ENCODE data around the gene DGKK.

DGKK gene, protein sequence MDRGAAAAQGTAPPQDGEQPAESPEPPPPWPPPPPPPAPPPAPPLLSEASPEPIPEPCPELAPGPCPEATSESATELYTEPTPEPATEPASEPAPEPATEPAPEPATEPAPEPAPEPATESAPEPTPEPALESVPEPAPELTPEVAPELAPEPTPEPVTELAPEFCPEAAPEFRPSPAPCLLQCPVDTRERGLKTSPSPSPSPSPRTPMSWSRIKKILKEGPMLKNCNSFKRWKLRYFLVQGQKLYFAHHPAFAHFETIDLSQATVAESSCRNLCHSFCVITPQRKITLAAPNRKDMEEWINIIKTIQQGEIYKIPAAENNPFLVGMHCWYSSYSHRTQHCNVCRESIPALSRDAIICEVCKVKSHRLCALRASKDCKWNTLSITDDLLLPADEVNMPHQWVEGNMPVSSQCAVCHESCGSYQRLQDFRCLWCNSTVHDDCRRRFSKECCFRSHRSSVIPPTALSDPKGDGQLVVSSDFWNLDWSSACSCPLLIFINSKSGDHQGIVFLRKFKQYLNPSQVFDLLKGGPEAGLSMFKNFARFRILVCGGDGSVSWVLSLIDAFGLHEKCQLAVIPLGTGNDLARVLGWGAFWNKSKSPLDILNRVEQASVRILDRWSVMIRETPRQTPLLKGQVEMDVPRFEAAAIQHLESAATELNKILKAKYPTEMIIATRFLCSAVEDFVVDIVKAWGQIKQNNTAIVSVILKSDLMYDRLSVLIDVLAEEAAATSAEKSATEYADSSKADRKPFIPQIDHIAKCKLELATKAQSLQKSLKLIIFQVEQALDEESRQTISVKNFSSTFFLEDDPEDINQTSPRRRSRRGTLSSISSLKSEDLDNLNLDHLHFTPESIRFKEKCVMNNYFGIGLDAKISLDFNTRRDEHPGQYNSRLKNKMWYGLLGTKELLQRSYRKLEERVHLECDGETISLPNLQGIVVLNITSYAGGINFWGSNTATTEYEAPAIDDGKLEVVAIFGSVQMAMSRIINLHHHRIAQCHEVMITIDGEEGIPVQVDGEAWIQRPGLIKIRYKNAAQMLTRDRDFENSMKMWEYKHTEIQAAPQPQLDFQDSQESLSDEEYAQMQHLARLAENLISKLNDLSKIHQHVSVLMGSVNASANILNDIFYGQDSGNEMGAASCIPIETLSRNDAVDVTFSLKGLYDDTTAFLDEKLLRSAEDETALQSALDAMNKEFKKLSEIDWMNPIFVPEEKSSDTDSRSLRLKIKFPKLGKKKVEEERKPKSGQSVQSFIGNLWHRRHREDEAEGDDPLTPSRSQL

DNA sequence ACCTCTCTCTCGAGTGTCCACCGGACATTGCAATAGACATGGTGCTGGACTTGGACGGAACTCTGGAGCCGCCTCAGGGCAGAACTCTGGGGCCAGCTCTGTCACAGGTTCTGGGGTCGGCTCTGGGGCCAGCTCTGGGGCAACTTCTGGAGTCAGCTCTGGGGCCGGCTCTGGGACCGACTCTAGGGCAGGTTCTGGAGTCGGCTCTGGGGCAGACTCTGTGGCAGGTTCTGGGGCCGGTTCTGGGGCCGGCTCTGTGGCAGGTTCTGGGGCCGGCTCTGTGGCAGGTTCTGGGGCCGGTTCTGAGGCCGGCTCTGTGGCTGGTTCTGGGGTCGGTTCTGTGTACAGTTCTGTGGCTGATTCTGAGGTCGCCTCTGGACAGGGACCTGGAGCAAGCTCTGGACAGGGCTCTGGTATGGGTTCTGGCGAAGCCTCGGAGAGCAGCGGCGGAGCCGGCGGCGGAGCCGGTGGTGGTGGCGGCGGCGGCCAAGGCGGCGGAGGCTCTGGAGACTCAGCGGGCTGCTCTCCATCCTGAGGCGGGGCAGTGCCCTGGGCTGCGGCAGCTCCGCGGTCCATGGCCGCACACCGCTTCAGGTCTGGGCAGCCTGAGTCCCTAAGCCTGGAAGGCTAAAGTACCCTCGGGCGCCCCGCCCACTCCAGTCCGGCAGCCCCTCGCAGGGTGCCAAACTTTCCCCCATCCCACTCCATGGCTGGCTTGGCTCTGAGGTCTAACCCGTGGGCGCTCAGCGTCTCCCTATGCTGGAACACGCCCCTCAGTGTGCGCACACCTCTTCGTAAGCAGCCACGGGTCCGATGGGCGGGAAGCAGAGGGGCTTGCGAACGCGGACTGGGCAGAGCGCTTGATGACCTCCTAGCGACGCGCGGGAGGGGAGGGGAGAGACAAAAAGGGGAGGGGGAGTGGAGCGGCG is at the start of gene DGKK:
DGKK (minus strand) TSS at position 723 of the 929 bp plus-strand sequence; CDS start at position 576, 147 bp downstream.
- Histone ChIP-seq H2AFZ (ENCODE audit: low read length) (no peak within 1 kb of the TSS), H3K27me3 (ENCODE audit: insufficient read depth, low read length, poor library complexity, severe bottlenecking) (no peaks in the 10 kb centered on the region), H3K9me3 (ENCODE audit: insufficient read depth, low read depth, low read length) (no peaks in the 10 kb centered on the region), H3K79me2 (ENCODE audit: insufficient read depth, low read length) (no peaks in the 10 kb centered on the region), H3K9me2 (replicated peaks; ENCODE audit: low read depth, low read length) (no peaks in the 10 kb centered on the region), H3K4me3 (ENCODE audit: low read length, poor library complexity, severe bottlenecking) (no peak within 1 kb of the TSS), H3K4me2 (ENCODE audit: low read depth, low read length, poor library complexity, severe bottlenecking) (no peak within 1 kb of the TSS), H4K20me1 (ENCODE audit: insufficient read depth, low read length, poor library complexity, severe bottlenecking) (no peaks in the 10 kb centered on the region), H3K4me1 (ENCODE audit: insufficient read depth, low read length, poor library complexity, severe bottlenecking) (no peaks in the 10 kb centered on the region), H3K36me3 (ENCODE audit: insufficient read depth, low read length) (no peaks in the 10 kb centered on the region), H3F3A (ENCODE audit: low read depth) (no peaks in the 10 kb centered on the region), H3K9ac (ENCODE audit: low read depth, low read length, poor library complexity, severe bottlenecking) (no peak within 1 kb of the TSS)
- no peak for TF ChIP-seq EZH2phosphoT487 (IDR thresholded peaks at IDR 0.05; ENCODE audit: borderline replicate concordance)
- TF ChIP-seq, protein P1, sequence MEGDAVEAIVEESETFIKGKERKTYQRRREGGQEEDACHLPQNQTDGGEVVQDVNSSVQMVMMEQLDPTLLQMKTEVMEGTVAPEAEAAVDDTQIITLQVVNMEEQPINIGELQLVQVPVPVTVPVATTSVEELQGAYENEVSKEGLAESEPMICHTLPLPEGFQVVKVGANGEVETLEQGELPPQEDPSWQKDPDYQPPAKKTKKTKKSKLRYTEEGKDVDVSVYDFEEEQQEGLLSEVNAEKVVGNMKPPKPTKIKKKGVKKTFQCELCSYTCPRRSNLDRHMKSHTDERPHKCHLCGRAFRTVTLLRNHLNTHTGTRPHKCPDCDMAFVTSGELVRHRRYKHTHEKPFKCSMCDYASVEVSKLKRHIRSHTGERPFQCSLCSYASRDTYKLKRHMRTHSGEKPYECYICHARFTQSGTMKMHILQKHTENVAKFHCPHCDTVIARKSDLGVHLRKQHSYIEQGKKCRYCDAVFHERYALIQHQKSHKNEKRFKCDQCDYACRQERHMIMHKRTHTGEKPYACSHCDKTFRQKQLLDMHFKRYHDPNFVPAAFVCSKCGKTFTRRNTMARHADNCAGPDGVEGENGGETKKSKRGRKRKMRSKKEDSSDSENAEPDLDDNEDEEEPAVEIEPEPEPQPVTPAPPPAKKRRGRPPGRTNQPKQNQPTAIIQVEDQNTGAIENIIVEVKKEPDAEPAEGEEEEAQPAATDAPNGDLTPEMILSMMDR (conservative IDR thresholded peaks at IDR 0.05; ENCODE audit: low read length) = no peak

DNA sequence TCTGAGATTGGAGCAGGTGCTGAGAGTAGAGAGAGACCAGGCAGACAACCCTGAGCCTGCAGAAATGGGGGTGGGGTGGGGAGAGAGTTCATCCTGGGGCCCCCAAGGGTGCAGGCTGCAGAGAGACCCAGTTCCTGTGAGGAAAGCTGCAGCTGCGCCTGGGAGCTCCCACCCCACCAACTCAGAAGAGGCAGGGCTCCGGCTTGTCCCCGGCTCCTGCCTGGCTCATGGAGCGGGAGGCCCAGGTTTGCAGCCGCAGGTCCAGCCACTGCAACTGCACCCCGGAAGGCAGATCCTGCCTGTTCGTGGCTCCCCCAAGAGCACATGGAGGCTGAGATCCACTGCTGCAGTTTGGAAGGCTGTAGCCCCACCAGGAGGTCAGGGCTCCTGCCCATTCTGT is 44.2 kb upstream of the DGKK start:
- H3K79me2 ChIP-seq (ENCODE audit: insufficient read depth, low read length) = no peaks in the 10 kb centered on the region
- TF ChIP-seq, protein P1 (conservative IDR thresholded peaks at IDR 0.05; ENCODE audit: low read length) = no peak
- no peak for TF ChIP-seq EZH2phosphoT487 (IDR thresholded peaks at IDR 0.05; ENCODE audit: borderline replicate concordance)
- no peaks in the 10 kb centered on the region for H3K27me3 ChIP-seq (ENCODE audit: insufficient read depth, low read length, poor library complexity, severe bottlenecking)
- no peak overlapping the region for H3K4me3 ChIP-seq (ENCODE audit: low read length, poor library complexity, severe bottlenecking)
- H3K36me3 ChIP-seq (ENCODE audit: insufficient read depth, low read length) = no peaks in the 10 kb centered on the region
- no peak overlapping the region for H3K4me2 ChIP-seq (ENCODE audit: low read depth, low read length, poor library complexity, severe bottlenecking)
- H3K4me1 ChIP-seq (ENCODE audit: insufficient read depth, low read length, poor library complexity, severe bottlenecking) = no peaks in the 10 kb centered on the region
- H3K9me2 ChIP-seq (replicated peaks; ENCODE audit: low read depth, low read length) = no peaks in the 10 kb centered on the region
- H2AFZ ChIP-seq (ENCODE audit: low read length) = no peak overlapping the region
- no peaks in the 10 kb centered on the region for H3F3A ChIP-seq (ENCODE audit: low read depth)
- no peak overlapping the region for H3K9ac ChIP-seq (ENCODE audit: low read depth, low read length, poor library complexity, severe bottlenecking)
- H3K9me3 ChIP-seq (ENCODE audit: insufficient read depth, low read depth, low read length) = no peaks in the 10 kb centered on the region
- H4K20me1 ChIP-seq (ENCODE audit: insufficient read depth, low read length, poor library complexity, severe bottlenecking) = no peaks in the 10 kb centered on the region

Data from Loucy (cell line).